ENCODE data around the gene LY6G6F. TPM values are rescaled to one million over a fixed set of nuclear protein-coding genes. Genes with fewer than 3 reads are reported as not detected.
A peak's percentile ranks its signal among the peaks of the same experiment; 100 is the strongest.

LY6G6F gene
- polyA plus RNA-seq, 6 donors from 2014 or later, result 0.60 to 1.8 (median 0.75) TPM; not detected in 3

DNA sequence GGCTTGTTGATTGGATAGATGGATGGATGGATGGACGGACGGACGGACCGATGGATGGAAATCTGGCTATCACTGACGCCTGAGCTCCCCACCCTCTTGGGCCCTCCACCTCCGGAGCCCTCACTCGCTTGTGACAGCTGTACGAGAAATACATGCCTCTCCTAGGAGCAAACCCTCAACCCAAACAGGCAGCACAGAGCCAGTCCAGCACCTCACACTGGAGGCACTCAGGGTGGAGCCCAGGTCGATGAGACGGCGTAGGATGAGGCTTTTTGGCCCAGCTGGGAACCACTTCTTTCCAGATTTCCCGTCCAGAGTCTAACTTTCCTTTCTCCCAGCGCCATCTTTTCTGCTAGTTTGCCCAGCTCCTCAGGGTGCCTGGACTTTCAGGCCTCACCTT is 23.1 kb upstream of the LY6G6F start:
- Mint-ChIP-seq H3K27ac (peak overlapping the region in 2 of 6 donors; percentile 3 to 91), H3K4me1 (peaks cover 17 to 40% (median 26%) of the 10 kb centered on the region in 3 donors), H3K4me3 (peak overlapping the region in 4 of 8 donors; percentile 57 to 79 (median 62)), H3K27me3 (no peaks in the 10 kb centered on the region), H3K36me3 (peaks cover 0 to 15% of the 10 kb centered on the region in 2 donors), H3K9me3 (no peaks in the 10 kb centered on the region)
- DNase-seq (no peak), ATAC-seq (ENCODE audit: low read depth in 2 of 2) (no peak)

DNA sequence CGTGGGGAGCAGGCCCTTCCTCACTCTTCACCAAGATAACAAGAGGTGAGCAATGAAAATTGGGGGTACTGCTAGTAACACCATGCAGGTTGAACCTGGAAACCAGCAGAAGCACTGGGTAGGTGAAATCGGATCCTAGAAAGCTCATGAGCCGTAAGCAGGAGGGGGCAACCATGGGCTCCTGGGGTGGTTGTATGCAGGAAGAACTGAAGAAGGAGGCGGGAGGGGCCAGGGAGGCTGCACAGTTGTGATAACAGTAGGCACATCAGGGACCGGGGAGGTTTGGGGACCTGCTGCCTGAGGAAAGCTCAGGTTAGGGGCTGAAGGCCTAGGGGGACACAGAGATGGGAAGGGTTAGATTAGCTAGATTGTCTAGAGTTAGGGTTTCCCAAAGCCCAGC is 20.2 kb upstream of the LY6G6F start:
- no peaks in the 10 kb centered on the region for H3K27me3 Mint-ChIP-seq
- ATAC-seq (ENCODE audit: low read depth in 2 of 2) (no peak), DNase-seq (no peak)
- no peak overlapping the region for H3K4me3 Mint-ChIP-seq
- H3K27ac Mint-ChIP-seq, result peak overlapping the region in 4 of 6 donors; percentile 7 to 91 (median 70)
- no peaks in the 10 kb centered on the region for H3K9me3 Mint-ChIP-seq
- peaks cover 0 to 15% of the 10 kb centered on the region in 2 donors for H3K36me3 Mint-ChIP-seq
- H3K4me1 Mint-ChIP-seq, result peaks cover 21 to 38% (median 21%) of the 10 kb centered on the region in 3 donors

DNA sequence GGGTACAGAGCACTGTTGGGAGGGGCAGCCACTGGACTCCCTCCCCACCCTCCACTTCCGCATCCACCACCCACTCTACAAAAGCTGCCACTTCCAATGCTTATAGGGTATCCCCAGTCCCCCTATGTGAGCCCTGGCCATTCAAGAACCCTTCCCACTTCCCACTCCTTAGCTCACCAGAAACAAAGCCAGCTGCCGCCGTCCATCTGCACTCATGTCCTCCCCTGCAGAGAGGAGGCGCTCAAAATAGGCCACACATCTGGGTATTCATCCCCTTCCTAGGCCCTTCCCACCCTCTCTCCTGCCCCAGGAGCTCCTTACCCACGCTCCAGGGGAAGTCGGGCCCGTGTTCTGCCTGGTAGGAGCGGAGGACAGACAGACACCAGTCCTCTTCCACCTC is 19.3 kb upstream of the LY6G6F start:
- H3K4me1 Mint-ChIP-seq, result peaks cover 18 to 30% (median 19%) of the 10 kb centered on the region in 3 donors
- DNase-seq (no peak), ATAC-seq (ENCODE audit: low read depth in 2 of 2) (no peak)
- H3K9me3 Mint-ChIP-seq, result no peaks in the 10 kb centered on the region
- no peak overlapping the region for H3K27ac Mint-ChIP-seq
- H3K4me3 Mint-ChIP-seq, result no peak overlapping the region
- peaks cover 0 to 15% of the 10 kb centered on the region in 2 donors for H3K36me3 Mint-ChIP-seq
- no peaks in the 10 kb centered on the region for H3K27me3 Mint-ChIP-seq

DNA sequence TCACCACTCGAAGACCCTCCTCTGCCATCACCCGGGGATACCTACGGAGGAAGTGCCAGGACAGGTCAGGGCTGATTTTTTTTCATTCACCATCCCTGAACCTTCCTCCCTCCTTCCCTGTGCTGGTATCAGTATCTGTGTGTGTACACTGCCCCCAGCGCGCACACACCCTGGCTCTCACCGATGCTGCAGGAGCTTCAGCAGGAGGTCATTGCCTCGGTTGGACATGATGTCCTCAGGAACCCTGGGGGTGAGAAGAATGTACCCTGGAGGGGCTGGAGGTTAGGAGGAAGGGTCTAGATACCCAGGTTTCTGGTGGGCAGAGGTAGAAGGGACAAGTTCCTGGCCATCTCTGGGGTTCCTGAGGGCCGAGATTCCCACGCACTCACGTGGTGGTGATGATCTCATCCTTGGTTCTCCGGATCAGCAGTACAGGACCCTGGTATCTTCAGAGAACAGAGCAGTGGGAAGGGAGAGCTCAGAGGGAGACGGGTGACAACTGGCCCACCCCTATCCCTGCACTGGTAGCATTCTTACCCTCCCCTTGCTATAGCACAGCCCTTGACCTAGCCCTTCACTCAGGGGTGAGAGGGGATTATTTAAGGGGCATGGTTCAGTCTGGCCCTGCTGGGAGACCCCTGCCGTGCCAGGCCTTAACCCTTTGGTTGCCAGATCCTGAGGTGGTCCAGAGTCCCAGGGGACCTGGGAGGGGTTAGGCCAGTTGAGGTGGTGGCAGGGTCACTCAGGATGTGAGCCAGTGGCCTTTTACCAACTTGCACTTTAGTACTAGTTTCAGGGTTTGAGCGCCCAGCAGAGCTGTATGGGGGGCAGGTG is 18.6 kb upstream of the LY6G6F start:
- H3K4me3 Mint-ChIP-seq, result no peak overlapping the region
- DNase-seq (no peak), ATAC-seq (ENCODE audit: low read depth in 2 of 2) (no peak)
- H3K9me3 Mint-ChIP-seq, result no peaks in the 10 kb centered on the region
- H3K36me3 Mint-ChIP-seq, result peaks cover 0 to 19% of the 10 kb centered on the region in 2 donors
- H3K27me3 Mint-ChIP-seq, result no peaks in the 10 kb centered on the region
- H3K27ac Mint-ChIP-seq, result peak overlapping the region in 2 of 6 donors; percentile 10 to 84
- H3K4me1 Mint-ChIP-seq, result peaks cover 18 to 23% (median 22%) of the 10 kb centered on the region in 3 donors

DNA sequence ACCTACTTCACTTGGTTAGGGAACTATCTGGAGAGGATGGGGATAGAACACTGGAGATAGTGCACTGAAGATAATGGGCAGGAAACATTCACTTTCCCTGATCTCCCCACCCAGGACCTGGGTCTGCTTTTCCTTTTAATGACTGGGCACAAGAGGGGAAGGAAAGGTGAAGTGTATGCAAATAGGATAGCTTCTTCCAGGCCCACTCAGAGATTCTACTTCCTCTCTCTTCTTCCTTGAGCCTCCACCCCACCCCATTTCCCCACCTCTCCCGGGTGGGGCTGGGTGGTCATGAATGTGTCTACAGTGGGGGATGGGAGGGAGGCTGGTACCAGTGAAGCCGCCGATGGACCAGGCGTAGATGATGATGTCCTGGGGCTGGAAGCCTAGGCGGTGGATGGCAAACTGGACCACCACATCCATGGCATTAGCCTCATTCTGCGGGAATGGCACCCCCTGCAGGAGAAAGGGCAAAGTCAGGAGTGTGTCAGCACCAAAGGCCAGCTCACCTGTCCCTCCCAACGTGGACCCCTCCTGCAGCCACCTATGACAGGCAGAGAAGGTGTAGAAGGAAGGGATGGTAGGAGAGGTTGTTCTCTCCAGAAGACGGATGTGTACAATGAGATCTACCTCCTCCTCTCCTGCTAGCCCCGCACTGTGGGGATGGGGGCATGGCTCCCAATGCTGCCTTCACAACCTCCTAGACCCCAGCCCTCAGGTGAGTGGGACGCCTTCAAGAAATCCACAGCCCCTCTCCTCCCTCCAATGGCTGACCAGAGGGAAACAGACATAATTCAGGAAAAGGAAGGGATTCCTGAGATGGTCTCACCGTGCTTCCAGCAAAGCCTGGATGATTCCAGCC is 17.2 kb upstream of the LY6G6F start:
- H3K4me3 Mint-ChIP-seq, result peak overlapping the region in 1 of 8 donors; percentile 42
- ATAC-seq (ENCODE audit: low read depth in 2 of 2), result no peak
- no peaks in the 10 kb centered on the region for H3K27me3 Mint-ChIP-seq
- H3K36me3 Mint-ChIP-seq, result peaks cover 0 to 24% of the 10 kb centered on the region in 2 donors
- no peak for DNase-seq
- peak overlapping the region in 4 of 6 donors; percentile 55 to 78 (median 66) for H3K27ac Mint-ChIP-seq
- H3K4me1 Mint-ChIP-seq, result peaks cover 11 to 24% (median 17%) of the 10 kb centered on the region in 3 donors
- no peaks in the 10 kb centered on the region for H3K9me3 Mint-ChIP-seq

DNA sequence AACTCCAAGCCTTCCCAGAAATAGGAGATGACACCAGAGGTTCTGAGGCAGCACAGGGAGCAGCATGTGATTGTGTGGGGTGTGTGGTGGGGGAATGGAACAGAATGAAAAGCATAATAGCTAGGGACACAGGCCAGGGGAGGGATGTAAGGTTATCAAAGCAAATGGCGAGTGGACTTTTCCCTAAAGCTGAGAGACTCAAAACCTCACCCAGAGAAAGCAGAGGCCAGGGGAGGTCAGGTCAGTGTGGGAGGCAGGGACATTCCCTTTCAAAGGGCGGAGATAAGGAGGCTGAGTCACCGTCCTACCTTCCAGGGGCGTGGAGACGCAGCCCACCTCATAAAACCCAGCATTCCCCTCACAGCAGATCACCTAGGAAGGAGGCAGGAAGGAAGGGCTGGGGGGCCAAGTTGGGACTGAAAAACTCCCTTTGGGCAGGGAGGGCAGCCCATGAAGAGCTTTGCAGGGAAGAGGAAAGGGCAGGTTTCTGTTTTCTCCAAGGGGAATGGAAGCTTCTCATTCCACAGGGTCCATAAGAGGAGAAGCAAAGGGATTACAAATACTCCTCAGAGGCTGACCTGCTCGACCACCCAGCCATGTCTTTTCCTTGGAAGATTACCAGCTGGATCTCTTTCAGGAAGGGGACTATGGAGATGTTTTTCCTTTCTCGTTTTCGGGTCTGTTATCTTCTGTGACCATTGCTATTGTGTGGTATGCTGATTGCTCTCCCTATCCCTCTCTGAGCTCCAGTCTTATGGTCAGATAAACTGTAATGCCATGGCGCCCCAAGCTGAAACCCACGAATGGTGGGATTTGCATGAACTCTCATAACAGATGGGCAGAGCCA is 16.2 kb upstream of the LY6G6F start:
- ATAC-seq (ENCODE audit: low read depth in 2 of 2) (no peak), DNase-seq (no peak)
- no peaks in the 10 kb centered on the region for H3K9me3 Mint-ChIP-seq
- no peaks in the 10 kb centered on the region for H3K27me3 Mint-ChIP-seq
- H3K36me3 Mint-ChIP-seq, result peaks cover 0 to 24% of the 10 kb centered on the region in 2 donors
- H3K4me1 Mint-ChIP-seq, result peaks cover 11 to 24% (median 17%) of the 10 kb centered on the region in 3 donors
- H3K4me3 Mint-ChIP-seq, result no peak overlapping the region
- H3K27ac Mint-ChIP-seq, result peak overlapping the region in 3 of 6 donors; percentile 4 to 71 (median 8)

DNA sequence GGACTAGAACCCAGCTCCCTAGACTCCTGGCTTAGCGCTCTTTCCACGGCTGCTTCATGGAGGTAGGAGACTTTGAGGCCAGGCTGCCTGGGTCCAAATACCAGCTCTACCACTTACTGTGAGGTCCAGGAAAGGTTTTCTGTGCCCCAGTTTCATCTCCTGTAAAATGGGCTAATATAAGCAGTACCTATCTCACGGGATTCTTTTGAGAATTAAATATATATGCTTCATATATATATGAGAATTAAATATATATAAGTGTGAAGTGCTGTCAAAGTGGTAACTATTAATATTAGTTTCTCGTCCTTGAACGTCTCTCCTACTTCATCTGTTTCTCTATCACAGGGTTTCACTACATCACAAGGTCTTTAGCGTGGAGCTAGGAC is 15.6 kb upstream of the LY6G6F start:
- Mint-ChIP-seq H3K36me3 (peaks cover 0 to 22% of the 10 kb centered on the region in 2 donors), H3K27ac (no peak overlapping the region)

DNA sequence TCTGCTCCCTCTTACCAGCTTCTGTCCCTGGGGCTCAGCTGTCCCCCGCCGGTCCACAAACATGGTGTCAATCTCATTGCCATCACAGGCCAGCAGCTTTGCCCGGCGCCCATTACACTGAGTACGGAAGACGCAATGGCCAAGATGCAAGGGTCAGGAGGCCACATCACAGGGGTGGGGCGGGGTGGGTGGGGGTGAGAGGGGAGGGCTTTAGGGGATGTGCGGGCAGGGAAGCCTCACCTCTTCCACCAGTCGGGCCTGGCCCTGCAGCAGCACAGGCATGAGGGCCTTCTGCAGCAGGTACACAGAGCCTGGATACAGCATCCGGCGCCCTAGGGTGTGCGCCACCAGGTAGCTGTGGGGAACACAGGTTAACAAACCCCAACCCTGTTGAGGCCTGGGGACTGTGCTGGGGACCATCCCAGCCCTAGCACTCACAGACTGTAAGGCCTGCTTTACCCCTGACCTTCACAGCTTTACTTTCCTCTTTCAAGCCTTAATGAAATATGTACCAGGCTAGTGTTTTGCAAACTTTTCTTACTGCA is 15.0 kb upstream of the LY6G6F start:
- Mint-ChIP-seq H3K27ac (no peak overlapping the region), H3K36me3 (peaks cover 0 to 17% of the 10 kb centered on the region in 2 donors)
- no peak for ATAC-seq (ENCODE audit: low read depth in 2 of 2)

More for the DNA sequence above, 15.6 kb upstream of the LY6G6F start:
- no peaks in the 10 kb centered on the region for H3K9me3 Mint-ChIP-seq
- ATAC-seq (ENCODE audit: low read depth in 2 of 2) (no peak), DNase-seq (no peak)
- H3K4me3 Mint-ChIP-seq, result no peak overlapping the region
- peaks cover 11 to 24% (median 17%) of the 10 kb centered on the region in 3 donors for H3K4me1 Mint-ChIP-seq
- H3K27me3 Mint-ChIP-seq, result no peaks in the 10 kb centered on the region

DNA sequence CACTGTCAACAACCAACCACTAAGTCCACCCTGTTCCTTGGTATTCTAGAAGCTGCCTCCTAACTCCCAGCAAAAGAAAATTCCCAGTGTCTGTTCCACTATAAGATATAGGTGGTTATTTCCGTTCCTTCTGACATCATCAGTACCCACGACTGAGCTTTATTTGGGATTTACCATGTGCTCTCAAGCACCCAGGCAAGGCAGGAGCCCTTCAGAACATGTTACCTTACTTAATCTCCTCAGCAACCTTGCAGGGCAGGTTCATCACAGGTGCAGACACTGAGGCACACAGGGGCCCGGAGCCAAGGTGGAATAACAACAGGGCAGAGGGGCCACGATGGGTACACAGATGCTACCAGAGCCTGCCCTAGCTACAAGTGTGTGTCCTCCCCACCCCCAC is 14.3 kb upstream of the LY6G6F start:
- Mint-ChIP-seq H3K4me1 (peaks cover 11 to 25% (median 17%) of the 10 kb centered on the region in 3 donors), H3K36me3 (peaks cover 0 to 18% of the 10 kb centered on the region in 2 donors), H3K27me3 (no peaks in the 10 kb centered on the region), H3K27ac (peak overlapping the region in 1 of 6 donors; percentile 26), H3K4me3 (no peak overlapping the region), H3K9me3 (no peaks in the 10 kb centered on the region)
- DNase-seq (no peak), ATAC-seq (ENCODE audit: low read depth in 2 of 2) (no peak)

More for the DNA sequence above, 15.0 kb upstream of the LY6G6F start:
- no peak overlapping the region for H3K4me3 Mint-ChIP-seq
- no peaks in the 10 kb centered on the region for H3K27me3 Mint-ChIP-seq
- H3K9me3 Mint-ChIP-seq, result no peaks in the 10 kb centered on the region
- H3K4me1 Mint-ChIP-seq, result peaks cover 11 to 24% (median 17%) of the 10 kb centered on the region in 3 donors
- no peak for DNase-seq

DNA sequence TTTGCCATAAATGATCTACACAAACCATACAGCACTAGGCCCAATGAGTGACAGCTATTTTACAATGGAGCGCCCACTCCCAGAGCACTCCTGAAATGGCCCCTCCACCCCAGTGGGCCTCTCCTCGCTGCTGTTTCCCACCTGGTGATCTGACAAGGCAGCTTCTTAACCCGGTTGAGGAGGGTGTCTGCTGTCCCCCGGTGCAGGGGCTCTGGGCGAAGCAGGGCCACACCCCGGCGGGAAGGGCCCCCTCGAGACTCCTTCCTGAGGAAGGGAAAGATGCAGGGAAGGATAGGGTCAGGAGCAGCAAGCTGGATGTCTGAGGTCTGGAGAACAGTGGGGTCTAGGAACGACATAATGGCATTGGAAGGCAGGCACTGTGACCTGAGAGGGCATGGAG is 13.8 kb upstream of the LY6G6F start:
- ATAC-seq (ENCODE audit: low read depth in 2 of 2), result no peak
- H3K36me3 Mint-ChIP-seq, result peaks cover 3 to 18% of the 10 kb centered on the region in 2 donors
- peaks cover 16 to 30% (median 20%) of the 10 kb centered on the region in 3 donors for H3K4me1 Mint-ChIP-seq
- peak overlapping the region in 1 of 6 donors; percentile 26 for H3K27ac Mint-ChIP-seq
- DNase-seq, result no peak
- no peaks in the 10 kb centered on the region for H3K27me3 Mint-ChIP-seq
- H3K4me3 Mint-ChIP-seq, result no peak overlapping the region
- no peaks in the 10 kb centered on the region for H3K9me3 Mint-ChIP-seq

DNA sequence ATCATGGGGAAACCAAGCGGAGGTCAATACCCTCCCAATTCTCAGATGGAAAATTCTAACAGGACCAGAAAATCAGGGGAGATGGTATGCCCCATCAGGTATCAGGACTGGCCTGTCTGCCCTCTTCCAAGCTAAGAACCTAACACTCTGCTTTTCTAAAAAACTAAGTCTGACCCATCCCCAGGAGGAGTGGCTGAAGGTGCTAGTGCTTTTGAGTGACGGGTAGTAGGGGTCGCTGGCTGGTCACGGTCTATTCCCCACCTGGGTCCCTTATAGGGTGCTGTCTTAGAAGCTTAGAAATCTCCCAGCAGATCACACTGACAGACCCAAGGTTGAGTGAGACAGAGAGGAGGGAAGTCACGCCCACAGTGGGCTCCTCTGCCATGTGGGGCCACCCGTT is 13.1 kb upstream of the LY6G6F start:
- no peaks in the 10 kb centered on the region for H3K9me3 Mint-ChIP-seq
- peaks cover 6 to 16% of the 10 kb centered on the region in 2 donors for H3K36me3 Mint-ChIP-seq
- peak overlapping the region in 2 of 6 donors; percentile 44 to 68 for H3K27ac Mint-ChIP-seq
- ATAC-seq (ENCODE audit: low read depth in 2 of 2) (no peak), DNase-seq (no peak)
- H3K4me3 Mint-ChIP-seq, result no peak overlapping the region
- H3K27me3 Mint-ChIP-seq, result no peaks in the 10 kb centered on the region
- H3K4me1 Mint-ChIP-seq, result peaks cover 18 to 30% (median 23%) of the 10 kb centered on the region in 3 donors

DNA sequence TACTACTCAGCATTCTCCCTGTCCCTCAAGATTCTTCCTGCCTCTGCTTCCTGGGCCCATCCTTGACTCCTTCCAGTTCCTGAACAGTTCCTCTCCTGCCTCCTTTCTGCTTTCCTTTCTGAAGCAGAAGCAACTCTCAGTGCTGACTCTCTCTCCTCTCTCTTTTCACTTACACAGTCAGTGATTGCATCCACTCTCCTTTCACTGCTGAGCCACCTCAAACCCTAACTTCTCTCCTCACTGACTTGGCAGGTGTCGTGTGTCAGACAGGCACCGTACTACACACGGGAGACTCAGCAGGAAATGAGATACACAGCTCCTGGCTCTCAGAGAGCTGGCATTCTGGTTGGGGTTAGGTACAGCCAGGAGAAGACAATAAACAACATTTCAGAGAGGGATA is 9.1 kb upstream of the LY6G6F start:
- Mint-ChIP-seq H3K4me1 (peaks cover 25 to 34% (median 27%) of the 10 kb centered on the region in 3 donors), H3K4me3 (no peak overlapping the region), H3K36me3 (peaks cover 6 to 18% of the 10 kb centered on the region in 2 donors), H3K9me3 (no peaks in the 10 kb centered on the region), H3K27ac (peak overlapping the region in 4 of 6 donors; percentile 11 to 92 (median 14)), H3K27me3 (no peaks in the 10 kb centered on the region)
- ATAC-seq (ENCODE audit: low read depth in 2 of 2), result no peak
- no peak for DNase-seq
